CD4-positive, alpha-beta T cell treated with Interleukin-2 at 100 ng/mL for 4 hours (primary cell): ENCODE data around the gene INTS2.
"Not testable (repeated sequence)": the region's sequence is repeated elsewhere in the genome, so short reads cannot be mapped to it uniquely, and the experiment has no call there.

Experiments
- DNase-seq: peaks from one replicate; pipeline ENCODE4 v3.0.0-alpha.2; 2020; ENCODE audit warnings: low spot score

The INTS2 gene

GRCh38 chr17:61847659-61848058 is 80.1 kb downstream of the INTS2 start:
- no peak for DNase-seq

- DNase-seq, result no peak
These were observed 80.9 kb downstream of the INTS2 start for GRCh38 chr17:61846761-61847375.

DNA sequence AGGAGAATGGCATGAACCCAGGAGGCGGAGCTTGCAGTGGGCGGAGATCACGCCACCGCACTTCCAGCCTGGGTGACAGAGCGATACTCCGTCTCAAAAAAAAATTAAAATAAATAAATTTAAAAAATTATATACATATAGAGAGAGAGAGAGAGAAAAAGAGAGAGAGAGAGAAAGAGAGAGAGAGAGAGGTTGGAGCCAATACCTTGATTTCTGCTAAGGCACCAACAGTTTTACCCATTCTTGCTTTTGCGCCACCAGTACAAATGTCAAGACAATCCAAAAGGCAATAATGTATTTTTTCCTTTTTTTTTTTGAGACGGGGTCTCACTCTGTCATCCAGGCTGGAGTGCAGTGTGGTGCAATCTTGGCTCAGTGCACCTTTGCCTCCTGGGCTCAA is 81.7 kb downstream of the INTS2 start:
- DNase-seq, result no peak

DNA sequence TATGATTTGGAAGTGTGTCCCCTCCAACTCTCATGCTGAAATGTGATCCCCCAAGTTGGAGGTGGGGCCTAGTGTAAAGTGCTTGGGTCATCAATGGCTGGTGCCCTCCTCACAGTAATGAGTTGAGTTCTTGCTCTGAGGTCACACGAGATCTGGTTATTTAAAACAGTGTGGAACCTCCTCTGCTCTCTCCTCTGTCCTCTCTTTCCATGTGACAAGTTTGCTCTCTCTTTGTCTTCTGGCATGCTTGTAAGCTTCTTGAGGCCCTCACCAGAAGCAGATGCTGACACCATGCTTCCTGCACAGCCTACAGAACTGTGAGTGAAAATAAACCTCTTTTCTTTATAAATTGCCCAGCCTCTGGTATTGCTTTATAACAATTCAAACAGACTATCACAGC is 84.3 kb downstream of the INTS2 start:
- DNase-seq, result no peak

DNA sequence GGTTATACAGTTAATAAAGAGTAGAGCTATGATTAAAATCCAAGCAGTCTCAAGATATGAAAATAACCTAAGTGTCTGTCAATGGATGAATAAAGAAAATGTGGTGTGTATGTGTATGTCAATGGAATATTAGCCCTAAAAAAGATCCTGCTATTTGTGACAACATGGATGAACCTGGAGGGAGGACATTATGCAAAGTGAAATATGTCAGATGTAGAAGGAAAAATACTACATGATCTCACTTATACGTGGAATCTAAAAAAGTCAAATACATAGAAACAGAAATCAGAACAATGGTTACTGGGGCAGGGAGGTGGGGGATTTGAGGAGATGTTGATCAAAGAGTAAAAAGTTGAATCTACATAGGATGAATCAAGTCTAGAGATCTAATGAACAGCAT is 84.9 kb downstream of the INTS2 start:
- DNase-seq, result no peak

GRCh38 chr17:61839300-61839786 is 88.4 kb downstream of the INTS2 start:
- no peak for DNase-seq

GRCh38 chr17:61837175-61838051 is 90.4 kb downstream of the INTS2 start:
- peak; percentile 54 for DNase-seq

DNA sequence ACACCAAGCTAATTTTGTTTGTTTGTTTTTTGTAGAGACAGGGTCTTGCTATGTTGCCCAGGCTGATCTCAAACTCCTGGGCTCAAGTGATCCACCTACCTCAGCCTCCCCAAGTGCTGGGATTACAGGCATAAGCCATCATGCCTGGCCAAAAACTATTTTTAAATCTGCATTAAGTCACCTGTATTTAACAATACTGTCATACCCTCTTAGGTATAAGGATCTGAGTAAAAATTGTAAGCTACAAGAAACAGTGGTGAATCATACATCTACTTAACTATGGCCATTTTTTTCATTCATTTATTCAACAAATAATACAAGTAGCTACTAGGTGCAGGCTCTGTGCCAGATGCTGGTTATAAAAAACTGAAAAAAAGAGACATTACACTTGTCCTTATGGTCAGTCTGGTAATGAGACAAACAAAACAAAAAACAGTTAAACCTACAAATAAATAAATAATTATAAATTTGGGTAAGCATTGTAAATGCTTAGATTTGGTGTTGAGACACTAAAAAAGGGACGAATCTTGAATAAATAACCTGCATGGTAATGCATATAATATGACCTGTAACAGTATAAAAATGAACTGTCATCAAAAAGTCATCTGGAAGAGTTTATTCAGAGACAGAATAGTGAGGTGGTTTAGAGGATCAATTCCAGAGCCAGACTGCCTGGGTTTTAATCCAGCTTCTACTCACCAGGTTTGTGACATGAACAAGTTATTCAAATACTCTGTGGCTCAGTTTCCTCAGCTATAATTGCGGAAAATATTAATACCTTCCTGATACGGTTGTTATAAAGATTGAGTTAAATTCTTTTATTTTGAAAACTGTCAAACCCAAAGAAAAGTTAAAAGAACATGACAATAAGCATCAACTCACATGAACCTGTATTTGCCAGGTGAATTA is 91.3 kb downstream of the INTS2 start:
- DNase-seq, result no peak

DNA sequence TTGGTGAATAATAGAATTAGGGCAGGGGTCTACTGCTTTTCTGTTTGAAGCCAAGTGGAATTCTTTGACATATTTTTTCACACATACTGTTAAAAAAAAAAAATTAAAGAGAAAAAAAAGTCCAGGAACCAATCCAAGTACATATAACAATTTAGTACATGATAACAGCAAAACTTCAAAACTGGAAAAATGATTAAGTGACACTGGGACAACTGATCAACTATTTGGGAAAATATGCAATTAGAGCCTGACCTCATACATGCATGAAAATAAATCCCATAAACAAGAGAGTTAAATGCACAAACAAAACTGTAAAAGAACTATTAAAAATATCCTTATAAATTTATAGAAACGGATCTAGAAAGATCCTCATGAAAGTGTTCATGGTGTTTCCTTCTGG is 92.2 kb downstream of the INTS2 start:
- no peak for DNase-seq

DNA sequence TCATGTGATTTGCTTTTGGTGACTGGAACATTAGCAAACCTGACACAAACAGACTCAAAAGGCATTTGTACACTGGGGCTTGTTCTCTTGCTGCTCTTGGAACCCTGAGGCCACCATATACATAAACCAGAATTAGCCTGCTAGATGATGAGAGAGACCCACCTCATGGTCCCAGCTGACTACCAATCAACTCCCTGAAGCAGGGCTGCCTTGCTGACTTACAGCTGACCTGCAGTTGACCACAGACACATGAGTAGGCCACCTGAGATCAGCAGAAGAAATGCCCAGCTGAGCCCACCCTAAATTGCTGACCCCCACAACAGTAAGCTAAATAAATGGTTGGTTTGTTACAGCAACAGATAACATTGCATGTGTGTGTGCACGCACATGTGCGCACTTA is 93.2 kb downstream of the INTS2 start:
- DNase-seq, result no peak

- no peak for DNase-seq
These were observed 94.1 kb downstream of the INTS2 start for GRCh38 chr17:61833536-61834193.

GRCh38 chr17:61832463-61832862 is 95.3 kb downstream of the INTS2 start:
- no peak for DNase-seq

GRCh38 chr17:61831099-61831498 is 96.7 kb downstream of the INTS2 start:
- DNase-seq, result no peak

DNA sequence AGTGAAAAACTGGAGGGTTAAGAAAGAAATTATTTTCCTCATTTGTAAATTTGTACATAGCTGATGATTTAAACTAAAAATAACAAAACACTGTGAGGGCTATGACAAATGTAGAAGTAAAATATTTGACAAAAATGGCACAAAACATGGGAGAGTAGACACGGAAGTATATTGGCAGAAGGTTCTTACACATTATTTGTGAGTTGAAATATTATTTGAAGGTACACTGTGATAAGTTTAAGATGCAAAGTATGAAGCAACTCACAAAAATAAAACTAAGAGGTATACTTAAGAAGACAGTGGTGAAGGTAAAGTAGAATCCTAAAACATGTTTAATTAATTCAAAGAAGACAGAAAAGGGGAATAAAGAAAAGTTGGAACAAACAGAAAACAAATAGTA is 99.1 kb downstream of the INTS2 start:
- no peak for DNase-seq

- DNase-seq, result no peak
These were observed 100.0 kb downstream of the INTS2 start for GRCh38 chr17:61827649-61828395.

DNA sequence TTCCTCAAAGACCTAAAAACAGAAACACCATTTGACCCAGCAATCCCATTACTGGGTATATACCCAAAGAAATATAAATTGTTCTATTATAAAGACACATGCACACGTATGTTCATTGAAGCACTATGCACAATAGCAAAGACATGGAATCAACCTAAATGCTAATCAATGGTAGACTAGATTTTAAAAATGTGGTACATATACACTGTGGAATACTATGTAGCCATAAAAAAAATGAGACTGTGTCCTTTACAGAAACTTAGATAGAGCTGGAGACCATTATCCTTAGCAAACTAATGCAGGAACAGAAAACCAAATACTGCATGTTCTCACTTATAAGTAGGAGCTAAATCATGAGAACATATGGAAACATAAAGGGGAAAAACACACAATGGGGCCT is 100.9 kb downstream of the INTS2 start:
- DNase-seq, result not testable (repeated sequence)

DNA sequence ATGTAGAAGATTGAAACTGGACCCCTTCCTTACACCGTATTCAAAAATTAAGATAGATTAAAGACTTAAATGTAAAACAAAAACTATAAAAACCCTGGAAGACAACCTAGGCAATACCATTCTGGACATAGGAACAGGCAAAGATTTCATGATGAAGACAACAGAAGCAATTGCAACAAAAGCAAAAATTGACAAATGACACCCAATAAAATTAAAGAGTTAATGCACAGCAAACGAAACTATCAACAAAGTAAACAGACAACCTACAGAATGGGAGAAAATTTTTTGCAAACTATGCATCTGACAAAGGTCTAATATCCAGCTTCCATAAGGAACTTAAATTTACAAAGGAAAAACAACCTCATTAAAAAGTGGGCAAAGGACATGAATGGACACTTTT is 101.6 kb downstream of the INTS2 start:
- not testable (repeated sequence) for DNase-seq

GRCh38 chr17:61825448-61826137 is 102.2 kb downstream of the INTS2 start:
- no peak for DNase-seq

DNA sequence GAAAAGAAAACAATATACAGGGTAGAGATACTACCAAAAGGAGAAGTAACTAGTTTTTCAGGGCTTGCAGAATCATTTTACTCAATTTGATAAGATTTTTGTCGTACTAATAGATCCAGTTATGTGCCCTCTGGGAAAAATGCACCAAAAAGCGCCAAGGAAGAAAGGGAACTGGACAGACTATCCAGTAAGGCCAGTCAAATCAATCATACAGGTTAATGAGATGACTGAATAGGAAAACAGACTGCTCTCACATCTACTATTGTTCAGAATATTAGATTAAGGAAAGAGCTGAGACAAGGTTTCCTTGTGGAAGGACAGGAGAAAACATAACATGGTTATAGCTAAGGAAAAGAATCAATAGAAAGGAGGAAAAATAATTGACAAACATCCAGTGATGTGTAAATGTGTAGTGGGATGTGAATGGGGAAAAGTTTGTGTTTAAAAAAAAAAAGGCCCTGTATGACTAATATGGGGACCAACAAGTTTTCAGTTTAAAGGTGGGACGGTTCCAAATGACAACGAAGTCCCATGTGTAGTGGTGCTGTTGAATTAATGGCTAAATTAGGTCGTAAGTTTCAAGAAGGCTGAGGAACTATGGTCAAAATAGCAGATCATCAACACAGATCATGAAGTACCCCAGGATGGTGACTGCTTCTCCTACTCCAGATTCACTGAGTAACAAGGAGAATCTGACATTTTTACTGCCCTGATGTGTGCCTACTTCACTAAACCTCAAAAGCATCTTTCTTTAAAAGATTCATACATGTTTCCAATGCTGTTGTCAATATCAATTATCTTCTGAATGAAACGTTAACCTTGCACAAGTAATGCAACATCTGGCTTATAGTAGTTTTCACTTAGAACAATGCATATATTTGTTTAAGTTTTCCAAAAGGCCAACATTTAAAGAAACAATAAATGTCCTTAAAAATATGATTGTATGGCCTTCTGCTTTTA is 105.2 kb downstream of the INTS2 start:
- DNase-seq, result no peak
